MM.1S (cell line): ENCODE results near the gene CORO7.

Experiments
- EZH2 ChIP-seq: fragments of 300-600 bp; sonication (generic); optimal IDR thresholded peaks from 2 replicates; pipeline ENCODE3; 2017; ENCODE audit warnings: low read depth, mild to moderate bottlenecking, antibody characterized with exemption, low read length, mixed read lengths
- TF ChIP-seq, protein P1 (sequence below): fragments of 300-600 bp; sonication (generic); IDR thresholded peaks from 2 replicates; pipeline ENCODE4 v1.5.1; 2016; ENCODE audit warnings: antibody characterized with exemption, low read length, mixed read lengths

DNA sequence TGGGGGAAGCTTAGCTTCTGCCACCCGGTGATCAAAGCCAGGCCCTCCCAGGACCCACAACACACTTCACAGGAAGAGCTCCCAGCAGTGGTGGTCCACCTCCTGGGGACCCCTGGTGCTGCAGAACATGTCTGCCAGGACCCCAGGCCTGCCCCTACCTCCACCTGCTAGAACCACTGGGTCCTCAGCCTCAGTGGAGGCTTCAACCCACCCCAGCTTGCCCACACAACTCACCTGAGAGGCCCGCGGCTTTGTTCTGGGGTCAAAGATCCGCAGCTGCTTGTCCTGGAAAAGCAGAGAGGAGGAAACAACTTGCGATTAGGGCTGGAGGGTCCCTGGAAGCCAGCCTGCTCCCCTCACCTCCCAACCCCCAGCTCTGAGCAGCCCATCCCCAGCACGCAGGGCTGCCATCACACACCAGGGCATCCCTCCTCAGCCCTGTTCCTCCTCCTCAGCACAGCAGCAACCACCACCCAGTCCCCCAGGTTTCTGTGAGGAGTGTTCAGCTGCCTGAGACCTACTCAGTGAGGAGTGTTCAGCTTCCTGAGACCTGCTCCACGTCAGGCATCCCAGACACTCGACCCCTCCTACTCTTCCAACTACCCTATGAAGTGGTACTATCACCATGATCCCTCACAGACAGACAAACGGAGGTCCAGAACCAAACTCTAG is 21.2 kb downstream of the CORO7 start:
- TF ChIP-seq, protein P1, sequence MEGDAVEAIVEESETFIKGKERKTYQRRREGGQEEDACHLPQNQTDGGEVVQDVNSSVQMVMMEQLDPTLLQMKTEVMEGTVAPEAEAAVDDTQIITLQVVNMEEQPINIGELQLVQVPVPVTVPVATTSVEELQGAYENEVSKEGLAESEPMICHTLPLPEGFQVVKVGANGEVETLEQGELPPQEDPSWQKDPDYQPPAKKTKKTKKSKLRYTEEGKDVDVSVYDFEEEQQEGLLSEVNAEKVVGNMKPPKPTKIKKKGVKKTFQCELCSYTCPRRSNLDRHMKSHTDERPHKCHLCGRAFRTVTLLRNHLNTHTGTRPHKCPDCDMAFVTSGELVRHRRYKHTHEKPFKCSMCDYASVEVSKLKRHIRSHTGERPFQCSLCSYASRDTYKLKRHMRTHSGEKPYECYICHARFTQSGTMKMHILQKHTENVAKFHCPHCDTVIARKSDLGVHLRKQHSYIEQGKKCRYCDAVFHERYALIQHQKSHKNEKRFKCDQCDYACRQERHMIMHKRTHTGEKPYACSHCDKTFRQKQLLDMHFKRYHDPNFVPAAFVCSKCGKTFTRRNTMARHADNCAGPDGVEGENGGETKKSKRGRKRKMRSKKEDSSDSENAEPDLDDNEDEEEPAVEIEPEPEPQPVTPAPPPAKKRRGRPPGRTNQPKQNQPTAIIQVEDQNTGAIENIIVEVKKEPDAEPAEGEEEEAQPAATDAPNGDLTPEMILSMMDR = no peak
- no peak for TF ChIP-seq EZH2
